Liver (tissue), 3 donors: ENCODE data around the gene KSR2.
"Not testable (repeated sequence)": the region's sequence is repeated elsewhere in the genome, so short reads cannot be mapped to it uniquely, and the experiment has no call there.

ENCODE experiments used
- EGR1 ChIP-seq, 2 donors: IDR thresholded peaks; 2 replicates each; pipeline ENCODE4 v1.6.1; 2016 to 2018; ENCODE audit warnings: antibody characterized with exemption in 2 of 2, low read depth in 2 of 2
- GABPA ChIP-seq, 2 donors: IDR thresholded peaks in 1 of 2; conservative IDR thresholded peaks in 1 of 2; 2 replicates each; pipeline ENCODE4 v1.6.1; 2016; ENCODE audit warnings: antibody characterized with exemption in 2 of 2, mild to moderate bottlenecking in 1 of 2, moderate library complexity in 1 of 2
- HNF4G ChIP-seq: IDR thresholded peaks from 2 replicates; pipeline ENCODE4 v1.6.1; 2016; ENCODE audit warnings: antibody characterized with exemption
- JUND ChIP-seq, 2 donors: IDR thresholded peaks; 2 replicates each; pipeline ENCODE4 v1.6.1; 2016; ENCODE audit warnings: antibody characterized with exemption in 2 of 2
- NR2F2 ChIP-seq: IDR thresholded peaks from 2 replicates; pipeline ENCODE4 v1.6.1; 2016; ENCODE audit warnings: antibody characterized with exemption
- RAD21 ChIP-seq, 2 donors: IDR thresholded peaks; 2 replicates each; pipeline ENCODE4 v1.6.1; 2016; ENCODE audit warnings: antibody characterized with exemption in 2 of 2, mild to moderate bottlenecking in 2 of 2
- RXRA ChIP-seq, 2 donors: IDR thresholded peaks; 2 replicates each; pipeline ENCODE4 v1.6.1; 2017 to 2018; ENCODE audit warnings: antibody characterized with exemption in 2 of 2, mild to moderate bottlenecking in 1 of 2
- SP1 ChIP-seq: IDR thresholded peaks from 2 replicates; pipeline ENCODE4 v1.6.1; 2018; ENCODE audit warnings: antibody characterized with exemption, mild to moderate bottlenecking
- TAF1 ChIP-seq: conservative IDR thresholded peaks from 2 replicates; pipeline ENCODE4 v1.6.1; 2016; ENCODE audit warnings: antibody characterized with exemption, mild to moderate bottlenecking
- TF ChIP-seq, protein P1 (sequence below): fragments of 150-350 bp; IDR thresholded peaks from 2 replicates; pipeline ENCODE4 v1.5.1; 2017; ENCODE audit warnings: improper control_type of control experiment, low read depth, low read length; ENCODE audit not compliant: missing input control
- TF ChIP-seq, protein P2 (sequence below): IDR thresholded peaks from 2 replicates; pipeline ENCODE4 v1.6.1; 2016; ENCODE audit warnings: antibody characterized with exemption
- TF ChIP-seq, protein P3 (sequence below): IDR thresholded peaks from 2 replicates; pipeline ENCODE4 v1.6.1; 2016; ENCODE audit warnings: antibody characterized with exemption, mild to moderate bottlenecking
- TF ChIP-seq, protein P4 (sequence below): IDR thresholded peaks from 2 replicates; pipeline ENCODE4 v1.6.1; 2016; ENCODE audit warnings: antibody characterized with exemption
- TF ChIP-seq, protein P5 (sequence below): IDR thresholded peaks from 2 replicates; pipeline ENCODE4 v1.6.1; 2016; ENCODE audit warnings: antibody characterized with exemption
- donor health status: healthy.
- donor health status: healthy.

DNA sequence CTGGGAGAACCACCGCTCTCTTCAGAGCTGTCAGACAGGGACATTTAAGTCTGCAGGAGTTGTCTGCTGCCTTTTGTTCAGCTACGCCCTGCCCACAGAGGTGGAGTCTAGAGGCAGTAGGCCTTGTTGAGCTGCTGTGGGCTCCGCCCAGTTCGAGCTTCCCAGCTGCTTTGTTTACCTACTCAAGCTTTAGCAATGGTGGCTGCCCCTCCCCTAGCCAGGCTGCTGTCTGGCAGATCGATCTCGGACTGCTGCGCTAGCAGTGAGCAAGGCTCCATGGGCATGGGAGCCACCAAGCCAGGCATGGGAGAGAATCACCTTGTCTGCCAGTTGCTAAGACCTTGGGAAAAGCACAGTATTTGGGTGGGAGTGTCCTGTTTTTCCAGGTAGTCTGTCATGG is 340.1 kb downstream of the KSR2 start:
- TF ChIP-seq, protein P1, sequence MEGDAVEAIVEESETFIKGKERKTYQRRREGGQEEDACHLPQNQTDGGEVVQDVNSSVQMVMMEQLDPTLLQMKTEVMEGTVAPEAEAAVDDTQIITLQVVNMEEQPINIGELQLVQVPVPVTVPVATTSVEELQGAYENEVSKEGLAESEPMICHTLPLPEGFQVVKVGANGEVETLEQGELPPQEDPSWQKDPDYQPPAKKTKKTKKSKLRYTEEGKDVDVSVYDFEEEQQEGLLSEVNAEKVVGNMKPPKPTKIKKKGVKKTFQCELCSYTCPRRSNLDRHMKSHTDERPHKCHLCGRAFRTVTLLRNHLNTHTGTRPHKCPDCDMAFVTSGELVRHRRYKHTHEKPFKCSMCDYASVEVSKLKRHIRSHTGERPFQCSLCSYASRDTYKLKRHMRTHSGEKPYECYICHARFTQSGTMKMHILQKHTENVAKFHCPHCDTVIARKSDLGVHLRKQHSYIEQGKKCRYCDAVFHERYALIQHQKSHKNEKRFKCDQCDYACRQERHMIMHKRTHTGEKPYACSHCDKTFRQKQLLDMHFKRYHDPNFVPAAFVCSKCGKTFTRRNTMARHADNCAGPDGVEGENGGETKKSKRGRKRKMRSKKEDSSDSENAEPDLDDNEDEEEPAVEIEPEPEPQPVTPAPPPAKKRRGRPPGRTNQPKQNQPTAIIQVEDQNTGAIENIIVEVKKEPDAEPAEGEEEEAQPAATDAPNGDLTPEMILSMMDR: not testable (repeated sequence)
- not testable (repeated sequence) for TF ChIP-seq TAF1; GABPA (IDR thresholded peaks at IDR 0.05 in 1 of 2, conservative IDR thresholded peaks at IDR 0.05 in 1 of 2); JUND (IDR thresholded peaks at IDR 0.05); EGR1 (IDR thresholded peaks at IDR 0.05; ENCODE audit: low read depth in 2 of 2); SP1; NR2F2; RAD21 (IDR thresholded peaks at IDR 0.05); HNF4G; RXRA (IDR thresholded peaks at IDR 0.05)
- TF ChIP-seq, protein P2, sequence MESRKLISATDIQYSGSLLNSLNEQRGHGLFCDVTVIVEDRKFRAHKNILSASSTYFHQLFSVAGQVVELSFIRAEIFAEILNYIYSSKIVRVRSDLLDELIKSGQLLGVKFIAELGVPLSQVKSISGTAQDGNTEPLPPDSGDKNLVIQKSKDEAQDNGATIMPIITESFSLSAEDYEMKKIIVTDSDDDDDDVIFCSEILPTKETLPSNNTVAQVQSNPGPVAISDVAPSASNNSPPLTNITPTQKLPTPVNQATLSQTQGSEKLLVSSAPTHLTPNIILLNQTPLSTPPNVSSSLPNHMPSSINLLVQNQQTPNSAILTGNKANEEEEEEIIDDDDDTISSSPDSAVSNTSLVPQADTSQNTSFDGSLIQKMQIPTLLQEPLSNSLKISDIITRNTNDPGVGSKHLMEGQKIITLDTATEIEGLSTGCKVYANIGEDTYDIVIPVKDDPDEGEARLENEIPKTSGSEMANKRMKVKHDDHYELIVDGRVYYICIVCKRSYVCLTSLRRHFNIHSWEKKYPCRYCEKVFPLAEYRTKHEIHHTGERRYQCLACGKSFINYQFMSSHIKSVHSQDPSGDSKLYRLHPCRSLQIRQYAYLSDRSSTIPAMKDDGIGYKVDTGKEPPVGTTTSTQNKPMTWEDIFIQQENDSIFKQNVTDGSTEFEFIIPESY: not testable (repeated sequence)
- TF ChIP-seq, protein P3, sequence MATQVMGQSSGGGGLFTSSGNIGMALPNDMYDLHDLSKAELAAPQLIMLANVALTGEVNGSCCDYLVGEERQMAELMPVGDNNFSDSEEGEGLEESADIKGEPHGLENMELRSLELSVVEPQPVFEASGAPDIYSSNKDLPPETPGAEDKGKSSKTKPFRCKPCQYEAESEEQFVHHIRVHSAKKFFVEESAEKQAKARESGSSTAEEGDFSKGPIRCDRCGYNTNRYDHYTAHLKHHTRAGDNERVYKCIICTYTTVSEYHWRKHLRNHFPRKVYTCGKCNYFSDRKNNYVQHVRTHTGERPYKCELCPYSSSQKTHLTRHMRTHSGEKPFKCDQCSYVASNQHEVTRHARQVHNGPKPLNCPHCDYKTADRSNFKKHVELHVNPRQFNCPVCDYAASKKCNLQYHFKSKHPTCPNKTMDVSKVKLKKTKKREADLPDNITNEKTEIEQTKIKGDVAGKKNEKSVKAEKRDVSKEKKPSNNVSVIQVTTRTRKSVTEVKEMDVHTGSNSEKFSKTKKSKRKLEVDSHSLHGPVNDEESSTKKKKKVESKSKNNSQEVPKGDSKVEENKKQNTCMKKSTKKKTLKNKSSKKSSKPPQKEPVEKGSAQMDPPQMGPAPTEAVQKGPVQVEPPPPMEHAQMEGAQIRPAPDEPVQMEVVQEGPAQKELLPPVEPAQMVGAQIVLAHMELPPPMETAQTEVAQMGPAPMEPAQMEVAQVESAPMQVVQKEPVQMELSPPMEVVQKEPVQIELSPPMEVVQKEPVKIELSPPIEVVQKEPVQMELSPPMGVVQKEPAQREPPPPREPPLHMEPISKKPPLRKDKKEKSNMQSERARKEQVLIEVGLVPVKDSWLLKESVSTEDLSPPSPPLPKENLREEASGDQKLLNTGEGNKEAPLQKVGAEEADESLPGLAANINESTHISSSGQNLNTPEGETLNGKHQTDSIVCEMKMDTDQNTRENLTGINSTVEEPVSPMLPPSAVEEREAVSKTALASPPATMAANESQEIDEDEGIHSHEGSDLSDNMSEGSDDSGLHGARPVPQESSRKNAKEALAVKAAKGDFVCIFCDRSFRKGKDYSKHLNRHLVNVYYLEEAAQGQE: not testable (repeated sequence)
- TF ChIP-seq, protein P4, sequence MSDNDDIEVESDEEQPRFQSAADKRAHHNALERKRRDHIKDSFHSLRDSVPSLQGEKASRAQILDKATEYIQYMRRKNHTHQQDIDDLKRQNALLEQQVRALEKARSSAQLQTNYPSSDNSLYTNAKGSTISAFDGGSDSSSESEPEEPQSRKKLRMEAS: not testable (repeated sequence)
- TF ChIP-seq, protein P5, sequence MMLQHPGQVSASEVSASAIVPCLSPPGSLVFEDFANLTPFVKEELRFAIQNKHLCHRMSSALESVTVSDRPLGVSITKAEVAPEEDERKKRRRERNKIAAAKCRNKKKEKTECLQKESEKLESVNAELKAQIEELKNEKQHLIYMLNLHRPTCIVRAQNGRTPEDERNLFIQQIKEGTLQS: not testable (repeated sequence)
